ENCODE results near the gene GREM2.

GRCh38 chr1:240599830-240600229, 12.1 kb downstream of the GREM2 start:
- TF ChIP-seq ATF7 (IDR thresholded peaks at IDR 0.05; ENCODE audit: low read depth): no peak
- TF ChIP-seq CTCF (IDR thresholded peaks at IDR 0.05 in 2 of 3, conservative IDR thresholded peaks at IDR 0.05 in 1 of 3; ENCODE audit: control insufficient read depth in 2 of 3, extremely low read depth in 1 of 3, insufficient read depth in 1 of 3, low read depth in 3 of 3, low read length in 3 of 3): no peak

Data from GM12878 (cell line).